HG02852 (cell line): ENCODE results near the gene SUV39H1.
"Not testable (repeated sequence)": the region's sequence is repeated elsewhere in the genome, so short reads cannot be mapped to it uniquely, and the experiment has no call there.

ENCODE experiments used
- ATAC-seq: cut with Tn5 transposase; IDR thresholded peaks from one replicate; pipeline ENCODE4 v1.9.1; 2021; ENCODE audit warnings: mild to moderate bottlenecking, moderate library complexity; ENCODE audit not compliant: unreplicated experiment

SUV39H1 gene

GRCh38 chrX:48685416-48685815, 11.1 kb upstream of the SUV39H1 start:
- no peak for ATAC-seq

- no peak for ATAC-seq
These were observed 7.9 kb upstream of the SUV39H1 start for GRCh38 chrX:48688531-48689150.

- ATAC-seq = no peak
These were observed 7.2 kb upstream of the SUV39H1 start for GRCh38 chrX:48689208-48689920.

- ATAC-seq = not testable (repeated sequence)
These were observed 4.8 kb upstream of the SUV39H1 start for GRCh38 chrX:48691746-48692145.

GRCh38 chrX:48694776-48695533, 1.6 kb upstream of the SUV39H1 start:
- ATAC-seq = no peak

GRCh38 chrX:48695534-48695896, 1.0 kb upstream of the SUV39H1 start:
- ATAC-seq = no peak

GRCh38 chrX:48695925-48696300, 621 bp upstream of the SUV39H1 start:
- no peak for ATAC-seq

- peak; percentile 20 for ATAC-seq
These were observed 584 bp downstream of the SUV39H1 start for GRCh38 chrX:48696909-48697727.

GRCh38 chrX:48698306-48698705, 1.8 kb downstream of the SUV39H1 start:
- ATAC-seq = no peak

- no peak for ATAC-seq
These were observed 3.7 kb downstream of the SUV39H1 start for GRCh38 chrX:48700246-48700645.

GRCh38 chrX:48700951-48701653, 4.6 kb downstream of the SUV39H1 start:
- ATAC-seq = no peak

GRCh38 chrX:48702032-48702431, 5.5 kb downstream of the SUV39H1 start:
- ATAC-seq = no peak

GRCh38 chrX:48702716-48703115, 6.2 kb downstream of the SUV39H1 start:
- no peak for ATAC-seq

GRCh38 chrX:48703228-48703627, 6.7 kb downstream of the SUV39H1 start:
- no peak for ATAC-seq

GRCh38 chrX:48703642-48704481, 7.3 kb downstream of the SUV39H1 start:
- ATAC-seq = no peak

- no peak for ATAC-seq
These were observed 9.3 kb downstream of the SUV39H1 start for GRCh38 chrX:48705871-48706270.

GRCh38 chrX:48709522-48710112, 13.1 kb downstream of the SUV39H1 start:
- ATAC-seq = no peak

- ATAC-seq = no peak
These were observed 14.8 kb downstream of the SUV39H1 start for GRCh38 chrX:48711162-48711928.
